GM23248 (cell line): ENCODE data around the gene ARHGAP8.

Experiments
- EZH2 ChIP-seq: fragments of 200-600 bp; sonication (generic); IDR thresholded peaks from 2 replicates; pipeline ENCODE4 v1.6.1; 2018; ENCODE audit warnings: antibody characterized with exemption, mild to moderate bottlenecking; ENCODE audit not compliant: insufficient read depth, poor library complexity, severe bottlenecking
- EZH2phosphoT487 ChIP-seq: fragments of 200-600 bp; sonication (generic); IDR thresholded peaks from 2 replicates; pipeline ENCODE4 v1.6.1; 2018; ENCODE audit warnings: antibody characterized with exemption, moderate library complexity, mild to moderate bottlenecking, low read depth; ENCODE audit not compliant: insufficient read depth

GRCh38 chr22:44894321-44894720 is 141.9 kb downstream of the ARHGAP8 start:
- TF ChIP-seq EZH2phosphoT487: no peak
- no peak for TF ChIP-seq EZH2
